ENCODE measurements around the gene SEMA4C. TPM values are rescaled to one million over a fixed set of nuclear protein-coding genes. Genes with fewer than 3 reads are reported as not detected.
A peak's percentile ranks its signal among the peaks of the same experiment; 100 is the strongest.

The SEMA4C gene
- total and polyA plus RNA-seq, 9 of the 15 experiments (the other 6 are each of a cell fraction or from before 2014, with no cell fraction given) = 0.32 to 59.7 (median 23.9) TPM

DNA sequence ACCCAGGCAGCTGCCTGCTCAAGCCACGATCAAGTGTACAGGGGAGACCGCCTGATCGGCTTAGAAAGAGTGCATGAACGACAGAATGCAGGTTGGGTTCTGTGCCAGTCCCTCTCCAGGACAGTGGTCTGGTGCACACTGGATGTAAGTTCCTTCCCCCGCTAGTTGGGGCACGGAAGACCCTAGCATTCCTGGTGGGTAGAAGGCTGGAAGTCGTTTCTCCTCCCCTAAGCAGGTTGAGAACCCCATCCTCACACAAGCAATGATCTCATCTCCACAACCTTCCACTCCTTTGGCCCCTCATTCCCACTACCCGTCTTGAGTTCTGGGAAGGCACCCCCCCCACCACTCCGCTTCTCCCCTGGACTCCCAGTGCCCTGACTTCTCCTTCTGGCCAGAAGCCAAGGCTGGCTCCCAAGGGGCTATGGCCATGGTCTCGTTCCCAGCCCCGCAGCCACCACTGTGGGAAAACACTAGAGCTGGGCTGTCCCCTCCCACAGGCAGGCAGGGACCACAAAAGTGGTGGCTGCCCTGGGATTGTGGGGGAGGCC is 10.7 kb downstream of the SEMA4C start (continued):
- TF ChIP-seq, protein P1, sequence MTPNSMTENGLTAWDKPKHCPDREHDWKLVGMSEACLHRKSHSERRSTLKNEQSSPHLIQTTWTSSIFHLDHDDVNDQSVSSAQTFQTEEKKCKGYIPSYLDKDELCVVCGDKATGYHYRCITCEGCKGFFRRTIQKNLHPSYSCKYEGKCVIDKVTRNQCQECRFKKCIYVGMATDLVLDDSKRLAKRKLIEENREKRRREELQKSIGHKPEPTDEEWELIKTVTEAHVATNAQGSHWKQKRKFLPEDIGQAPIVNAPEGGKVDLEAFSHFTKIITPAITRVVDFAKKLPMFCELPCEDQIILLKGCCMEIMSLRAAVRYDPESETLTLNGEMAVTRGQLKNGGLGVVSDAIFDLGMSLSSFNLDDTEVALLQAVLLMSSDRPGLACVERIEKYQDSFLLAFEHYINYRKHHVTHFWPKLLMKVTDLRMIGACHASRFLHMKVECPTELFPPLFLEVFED (CRISPR knock-in tag; conservative IDR thresholded peaks at IDR 0.05) = peak; percentile 67; the same call in 1 of the 2 replicates
- no peak for TF ChIP-seq ESRRB (CRISPR knock-in tag; IDR thresholded peaks at IDR 0.05; ENCODE audit: borderline replicate concordance)
- no peak for TF ChIP-seq ZKSCAN8 (CRISPR knock-in tag; IDR thresholded peaks at IDR 0.05)
- TF ChIP-seq, protein P2, sequence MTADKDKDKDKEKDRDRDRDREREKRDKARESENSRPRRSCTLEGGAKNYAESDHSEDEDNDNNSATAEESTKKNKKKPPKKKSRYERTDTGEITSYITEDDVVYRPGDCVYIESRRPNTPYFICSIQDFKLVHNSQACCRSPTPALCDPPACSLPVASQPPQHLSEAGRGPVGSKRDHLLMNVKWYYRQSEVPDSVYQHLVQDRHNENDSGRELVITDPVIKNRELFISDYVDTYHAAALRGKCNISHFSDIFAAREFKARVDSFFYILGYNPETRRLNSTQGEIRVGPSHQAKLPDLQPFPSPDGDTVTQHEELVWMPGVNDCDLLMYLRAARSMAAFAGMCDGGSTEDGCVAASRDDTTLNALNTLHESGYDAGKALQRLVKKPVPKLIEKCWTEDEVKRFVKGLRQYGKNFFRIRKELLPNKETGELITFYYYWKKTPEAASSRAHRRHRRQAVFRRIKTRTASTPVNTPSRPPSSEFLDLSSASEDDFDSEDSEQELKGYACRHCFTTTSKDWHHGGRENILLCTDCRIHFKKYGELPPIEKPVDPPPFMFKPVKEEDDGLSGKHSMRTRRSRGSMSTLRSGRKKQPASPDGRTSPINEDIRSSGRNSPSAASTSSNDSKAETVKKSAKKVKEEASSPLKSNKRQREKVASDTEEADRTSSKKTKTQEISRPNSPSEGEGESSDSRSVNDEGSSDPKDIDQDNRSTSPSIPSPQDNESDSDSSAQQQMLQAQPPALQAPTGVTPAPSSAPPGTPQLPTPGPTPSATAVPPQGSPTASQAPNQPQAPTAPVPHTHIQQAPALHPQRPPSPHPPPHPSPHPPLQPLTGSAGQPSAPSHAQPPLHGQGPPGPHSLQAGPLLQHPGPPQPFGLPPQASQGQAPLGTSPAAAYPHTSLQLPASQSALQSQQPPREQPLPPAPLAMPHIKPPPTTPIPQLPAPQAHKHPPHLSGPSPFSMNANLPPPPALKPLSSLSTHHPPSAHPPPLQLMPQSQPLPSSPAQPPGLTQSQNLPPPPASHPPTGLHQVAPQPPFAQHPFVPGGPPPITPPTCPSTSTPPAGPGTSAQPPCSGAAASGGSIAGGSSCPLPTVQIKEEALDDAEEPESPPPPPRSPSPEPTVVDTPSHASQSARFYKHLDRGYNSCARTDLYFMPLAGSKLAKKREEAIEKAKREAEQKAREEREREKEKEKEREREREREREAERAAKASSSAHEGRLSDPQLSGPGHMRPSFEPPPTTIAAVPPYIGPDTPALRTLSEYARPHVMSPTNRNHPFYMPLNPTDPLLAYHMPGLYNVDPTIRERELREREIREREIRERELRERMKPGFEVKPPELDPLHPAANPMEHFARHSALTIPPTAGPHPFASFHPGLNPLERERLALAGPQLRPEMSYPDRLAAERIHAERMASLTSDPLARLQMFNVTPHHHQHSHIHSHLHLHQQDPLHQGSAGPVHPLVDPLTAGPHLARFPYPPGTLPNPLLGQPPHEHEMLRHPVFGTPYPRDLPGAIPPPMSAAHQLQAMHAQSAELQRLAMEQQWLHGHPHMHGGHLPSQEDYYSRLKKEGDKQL (CRISPR knock-in tag; IDR thresholded peaks at IDR 0.05; ENCODE audit: borderline replicate concordance) = no peak
- TF ChIP-seq TBL1XR1 (IDR thresholded peaks at IDR 0.05; ENCODE audit: low read length in 2 of 2) = no peak
- no peak for TF ChIP-seq NELFE (IDR thresholded peaks at IDR 0.05; ENCODE audit: insufficient read depth, insufficient read length)
- TF ChIP-seq CBFA2T2 (conservative IDR thresholded peaks at IDR 0.05) = no peak
- no peak for TF ChIP-seq MYC (IDR thresholded peaks at IDR 0.05; ENCODE audit: low read depth, low read length)
- no peak for TF ChIP-seq MYC (CRISPR knock-in tag; IDR thresholded peaks at IDR 0.05; ENCODE audit: borderline replicate concordance, low read depth)
- TF ChIP-seq ZNF124 (CRISPR knock-in tag; IDR thresholded peaks at IDR 0.05) = no peak
- TF ChIP-seq, protein P3, sequence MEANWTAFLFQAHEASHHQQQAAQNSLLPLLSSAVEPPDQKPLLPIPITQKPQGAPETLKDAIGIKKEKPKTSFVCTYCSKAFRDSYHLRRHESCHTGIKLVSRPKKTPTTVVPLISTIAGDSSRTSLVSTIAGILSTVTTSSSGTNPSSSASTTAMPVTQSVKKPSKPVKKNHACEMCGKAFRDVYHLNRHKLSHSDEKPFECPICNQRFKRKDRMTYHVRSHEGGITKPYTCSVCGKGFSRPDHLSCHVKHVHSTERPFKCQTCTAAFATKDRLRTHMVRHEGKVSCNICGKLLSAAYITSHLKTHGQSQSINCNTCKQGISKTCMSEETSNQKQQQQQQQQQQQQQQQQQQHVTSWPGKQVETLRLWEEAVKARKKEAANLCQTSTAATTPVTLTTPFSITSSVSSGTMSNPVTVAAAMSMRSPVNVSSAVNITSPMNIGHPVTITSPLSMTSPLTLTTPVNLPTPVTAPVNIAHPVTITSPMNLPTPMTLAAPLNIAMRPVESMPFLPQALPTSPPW (CRISPR knock-in tag; IDR thresholded peaks at IDR 0.05) = no peak
- TF ChIP-seq ZNF444 (CRISPR knock-in tag; IDR thresholded peaks at IDR 0.05) = no peak
- TF ChIP-seq GABPA (tag; conservative IDR thresholded peaks at IDR 0.05; ENCODE audit: low read depth) = no peak
- TF ChIP-seq, protein P4, sequence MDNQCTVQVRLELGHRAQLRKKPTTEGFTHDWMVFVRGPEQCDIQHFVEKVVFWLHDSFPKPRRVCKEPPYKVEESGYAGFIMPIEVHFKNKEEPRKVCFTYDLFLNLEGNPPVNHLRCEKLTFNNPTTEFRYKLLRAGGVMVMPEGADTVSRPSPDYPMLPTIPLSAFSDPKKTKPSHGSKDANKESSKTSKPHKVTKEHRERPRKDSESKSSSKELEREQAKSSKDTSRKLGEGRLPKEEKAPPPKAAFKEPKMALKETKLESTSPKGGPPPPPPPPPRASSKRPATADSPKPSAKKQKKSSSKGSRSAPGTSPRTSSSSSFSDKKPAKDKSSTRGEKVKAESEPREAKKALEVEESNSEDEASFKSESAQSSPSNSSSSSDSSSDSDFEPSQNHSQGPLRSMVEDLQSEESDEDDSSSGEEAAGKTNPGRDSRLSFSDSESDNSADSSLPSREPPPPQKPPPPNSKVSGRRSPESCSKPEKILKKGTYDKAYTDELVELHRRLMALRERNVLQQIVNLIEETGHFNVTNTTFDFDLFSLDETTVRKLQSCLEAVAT (IDR thresholded peaks at IDR 0.05) = peak in 1 of 2 experiments; percentile 65; a peak in 2 of 4 replicates
- TF ChIP-seq ZBTB17 (CRISPR knock-in tag; IDR thresholded peaks at IDR 0.05) = peak; percentile 42; the same call in 1 of the 2 replicates
- no peak for TF ChIP-seq BDP1 (IDR thresholded peaks at IDR 0.05; ENCODE audit: insufficient read depth, insufficient read length)
- no peak for TF ChIP-seq NFE2 (IDR thresholded peaks at IDR 0.05; ENCODE audit: low read depth)
- TF ChIP-seq GATAD2A (IDR thresholded peaks at IDR 0.05) = 0 out of 2 replicates have a peak, but pooled peaks have one; percentile 31
- no peak for TF ChIP-seq NR4A1 (CRISPR knock-in tag; IDR thresholded peaks at IDR 0.05)
- TF ChIP-seq NR4A1 (tag; IDR thresholded peaks at IDR 0.05) = no peak
